HepG2 (cell line): Measurements from ENCODE around the gene PRKCD. TPM values are rescaled to one million over a fixed set of nuclear protein-coding genes. Genes with fewer than 3 reads are reported as not detected.

Experiments
- GRHL1 ChIP-seq: sonication (generic); formaldehyde crosslinking; conservative IDR thresholded peaks from 2 replicates; pipeline ENCODE4 v1.8.0; 2022; ENCODE audit warnings: missing genetic modification reagents
- HNF4A ChIP-seq: sonication (generic); formaldehyde crosslinking; IDR thresholded peaks from 2 replicates; pipeline ENCODE4 v1.4.0; 2020; ENCODE audit warnings: missing genetic modification reagents
- KDM5B ChIP-seq: sonication (generic); formaldehyde crosslinking; IDR thresholded peaks from 2 replicates; pipeline ENCODE4 v1.4.0; 2020; ENCODE audit warnings: missing genetic modification reagents, mild to moderate bottlenecking, borderline replicate concordance
- RBAK ChIP-seq: sonication (generic); formaldehyde crosslinking; IDR thresholded peaks from 2 replicates; pipeline ENCODE4 v1.5.1; 2020; ENCODE audit warnings: mild to moderate bottlenecking, missing genetic modification reagents
- SPEN ChIP-seq: sonication (generic); formaldehyde crosslinking; IDR thresholded peaks from 2 replicates; pipeline ENCODE4 v1.5.1; 2020; ENCODE audit warnings: low read depth, mild to moderate bottlenecking, missing genetic modification reagents
- THAP8 ChIP-seq: sonication (generic); formaldehyde crosslinking; IDR thresholded peaks from 2 replicates; pipeline ENCODE4 v1.5.1; 2020; ENCODE audit warnings: missing genetic modification reagents, mild to moderate bottlenecking, borderline replicate concordance
- UBTF ChIP-seq: sonication (generic); formaldehyde crosslinking; IDR thresholded peaks from 2 replicates; pipeline ENCODE4 v1.4.0; 2020; ENCODE audit warnings: mild to moderate bottlenecking, missing genetic modification reagents
- ZBTB33 ChIP-seq: sonication (generic); formaldehyde crosslinking; IDR thresholded peaks from 2 replicates; pipeline ENCODE4 v1.4.0; 2020; ENCODE audit warnings: missing genetic modification reagents
- ZNF543 ChIP-seq: sonication (generic); formaldehyde crosslinking; IDR thresholded peaks from 2 replicates; pipeline ENCODE4 v1.4.0; 2020; ENCODE audit warnings: mild to moderate bottlenecking, missing genetic modification reagents
- ZNF549 ChIP-seq: sonication (generic); formaldehyde crosslinking; IDR thresholded peaks from 2 replicates; pipeline ENCODE4 v1.5.0; 2020; ENCODE audit warnings: missing genetic modification reagents
- ZNF569 ChIP-seq: sonication (generic); formaldehyde crosslinking; IDR thresholded peaks from 2 replicates; pipeline ENCODE4 v1.5.0; 2020; ENCODE audit warnings: mild to moderate bottlenecking, missing genetic modification reagents, moderate library complexity, borderline replicate concordance
- ZNF646 ChIP-seq: sonication (generic); formaldehyde crosslinking; IDR thresholded peaks from 2 replicates; pipeline ENCODE4 v1.9.0; 2021; ENCODE audit warnings: mild to moderate bottlenecking, missing genetic modification reagents
- ZSCAN9 ChIP-seq: IDR thresholded peaks from 2 replicates; pipeline ENCODE4 v1.6.1; 2016; ENCODE audit warnings: borderline replicate concordance
- polyA plus RNA-seq, 8 experiments: library from polyadenylated mRNA; depleted of rRNA in 3 of 8; stranded (reverse) in 7 of 8; unstranded in 1 of 8; fragments of >200 nt; fragmentation: Illumina TruSeq in 4 of 8; extraction: Trizol in 4 of 8; gene quantifications; 2 replicates each; pipeline versions ENCODE4 v1.2.1 to v1.2.3, GENCODE V29; 2011 to 2016; ENCODE audit warnings: low read depth in 4 of 8, missing spikeins in 1 of 8, mixed read lengths in 1 of 8; ENCODE audit not compliant: insufficient read depth in 1 of 8
- total RNA-seq, 5 experiments: library from RNA; depleted of rRNA; stranded (reverse); fragments of >200 nt; fragmentation: Illumina TruSeq; extraction: Trizol; gene quantifications; 2 replicates each; pipeline ENCODE4 v1.2.3, GENCODE V29; 2016; ENCODE audit warnings: low read depth in 1 of 5

PRKCD gene
- total and polyA plus RNA-seq, 2 of the 13 experiments (the other 11 are each of a cell fraction or from before 2014, with no cell fraction given) = 1.6 to 40.7 TPM

- TF ChIP-seq ZNF646 (CRISPR knock-in tag) (peak; percentile 97; the same call in 1 of the 2 replicates), ZBTB33 (no peak), SPEN (CRISPR knock-in tag) (no peak), UBTF (peak; percentile 37; the same call in 1 of the 2 replicates), GRHL1 (no peak), ZNF569 (no peak), KDM5B (CRISPR knock-in tag) (0 out of 2 replicates have a peak, but pooled peaks have one; percentile 12), ZNF543 (no peak), ZNF549 (CRISPR knock-in tag) (no peak), RBAK (CRISPR knock-in tag) (no peak), ZSCAN9 (no peak), THAP8 (no peak), HNF4A (CRISPR knock-in tag) (no peak)
Observed at GRCh38 chr3:53161820-53162671, 1.0 kb downstream of the PRKCD start (continued).
